GM21786 (cell line): ENCODE data around the gene LGR4.

Experiments used
- ATAC-seq: cut with Tn5 transposase; IDR thresholded peaks from one replicate; pipeline ENCODE4 v1.9.1; 2021; ENCODE audit not compliant: unreplicated experiment

The LGR4 gene

GRCh38 chr11:27433742-27434141 is 38.8 kb downstream of the LGR4 start:
- no peak for ATAC-seq

GRCh38 chr11:27431808-27432207 is 40.8 kb downstream of the LGR4 start:
- no peak for ATAC-seq

GRCh38 chr11:27429761-27430393 is 42.7 kb downstream of the LGR4 start:
- ATAC-seq = no peak

- ATAC-seq = no peak
Observed at GRCh38 chr11:27427183-27427980, 45.2 kb downstream of the LGR4 start.

- ATAC-seq = no peak
Observed at GRCh38 chr11:27425814-27426213, 46.8 kb downstream of the LGR4 start.

GRCh38 chr11:27423125-27423524 is 49.5 kb downstream of the LGR4 start:
- no peak for ATAC-seq

GRCh38 chr11:27421819-27422494 is 50.6 kb downstream of the LGR4 start:
- no peak for ATAC-seq

- no peak for ATAC-seq
Observed at GRCh38 chr11:27420722-27421572, 51.6 kb downstream of the LGR4 start.

- ATAC-seq = no peak
Observed at GRCh38 chr11:27420217-27420616, 52.4 kb downstream of the LGR4 start.

GRCh38 chr11:27418356-27418755 is 54.2 kb downstream of the LGR4 start:
- no peak for ATAC-seq

GRCh38 chr11:27416568-27417176 is 55.9 kb downstream of the LGR4 start:
- no peak for ATAC-seq

- no peak for ATAC-seq
Observed at GRCh38 chr11:27414644-27415043, 57.9 kb downstream of the LGR4 start.

GRCh38 chr11:27413218-27413617 is 59.4 kb downstream of the LGR4 start:
- ATAC-seq = no peak

- no peak for ATAC-seq
Observed at GRCh38 chr11:27412192-27412691, 60.3 kb downstream of the LGR4 start.

- no peak for ATAC-seq
Observed at GRCh38 chr11:27411328-27411727, 61.3 kb downstream of the LGR4 start.

- no peak for ATAC-seq
Observed at GRCh38 chr11:27410272-27410671, 62.3 kb downstream of the LGR4 start.

- no peak for ATAC-seq
Observed at GRCh38 chr11:27409742-27410141, 62.8 kb downstream of the LGR4 start.

- no peak for ATAC-seq
Observed at GRCh38 chr11:27409049-27409448, 63.5 kb downstream of the LGR4 start.

- ATAC-seq = no peak
Observed at GRCh38 chr11:27408246-27408800, 64.3 kb downstream of the LGR4 start.
